GM21423 (cell line): Measurements from ENCODE around the gene TFEB.

Experiments used
- ATAC-seq: cut with Tn5 transposase; IDR thresholded peaks from one replicate; pipeline ENCODE4 v1.9.1; 2021; ENCODE audit warnings: mild to moderate bottlenecking, moderate library complexity; ENCODE audit not compliant: unreplicated experiment

TFEB gene

DNA sequence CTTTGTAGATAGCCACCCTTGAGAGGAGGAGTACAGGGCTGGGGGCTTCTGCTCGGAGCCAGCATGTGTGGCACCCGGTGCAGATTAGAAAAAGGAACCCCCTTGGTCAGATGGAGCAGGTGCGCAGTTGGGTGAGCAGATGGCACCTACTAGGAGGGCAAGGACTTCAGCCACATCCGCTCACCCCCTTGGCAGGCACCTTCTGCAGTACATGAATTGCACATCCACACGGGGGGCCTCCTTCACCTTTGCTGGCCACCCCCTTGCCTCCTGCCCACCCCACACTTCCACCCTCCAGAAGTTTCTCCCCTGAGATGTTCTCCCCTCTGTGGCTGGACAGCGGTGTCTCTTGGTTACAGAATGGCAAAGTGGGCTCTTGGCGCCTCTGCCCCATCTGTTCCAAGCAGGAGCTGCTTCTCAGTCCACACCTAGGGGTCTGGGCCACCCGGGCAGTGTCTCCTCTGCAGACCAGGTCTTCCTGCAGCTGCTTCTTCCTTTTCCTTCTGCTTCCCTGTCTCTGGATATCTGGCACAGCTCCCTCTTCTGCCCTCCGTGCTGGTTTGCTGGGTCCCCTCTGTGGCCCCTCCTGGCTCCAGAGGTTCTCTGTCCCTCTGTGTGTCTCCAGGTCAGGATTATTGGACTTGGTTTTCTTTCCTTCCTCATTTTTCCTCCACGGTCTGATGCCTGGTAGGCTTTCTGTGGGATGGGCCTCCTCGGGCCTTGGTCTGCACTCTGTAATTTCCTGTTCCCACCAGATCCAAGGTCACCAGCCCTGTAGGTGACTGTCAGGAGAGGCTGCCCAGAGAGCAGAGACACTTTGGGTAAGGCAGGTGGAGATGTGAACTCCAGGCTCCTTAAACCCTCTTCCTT is 93.1 kb downstream of the TFEB start:
- ATAC-seq, result no peak

GRCh38 chr6:41641352-41641925 is 94.0 kb downstream of the TFEB start:
- no peak for ATAC-seq

- ATAC-seq, result no peak
These were observed 95.0 kb downstream of the TFEB start for GRCh38 chr6:41640426-41640825.

DNA sequence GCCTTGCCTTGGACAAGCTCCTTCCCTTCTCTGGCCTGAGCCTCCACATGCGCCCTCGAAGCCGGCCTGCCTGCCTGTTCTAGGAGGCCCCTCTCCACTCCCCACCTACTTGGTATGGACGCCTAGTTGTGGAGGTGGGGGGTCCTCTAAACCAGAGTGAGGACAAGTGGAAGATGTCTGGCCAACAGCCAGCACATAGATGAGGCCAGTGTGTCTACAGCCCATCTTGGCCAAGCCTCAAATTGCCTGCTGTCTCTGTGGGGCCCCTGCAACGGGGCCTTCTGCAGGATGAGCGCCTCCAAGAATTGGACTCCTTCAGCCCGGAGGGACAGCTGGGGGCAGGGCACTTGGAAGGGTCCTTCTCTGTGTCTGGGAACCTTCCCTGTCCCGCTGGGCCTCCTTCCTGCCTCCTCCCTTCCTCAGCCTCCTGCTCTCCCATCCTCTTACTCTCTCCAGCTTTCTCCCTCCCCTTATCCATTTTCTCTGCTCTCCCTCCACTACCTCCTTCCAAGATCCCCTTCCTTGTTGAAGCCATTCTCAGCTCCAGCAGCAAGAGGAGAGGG is 95.5 kb downstream of the TFEB start:
- ATAC-seq, result no peak

- ATAC-seq, result no peak
These were observed 96.2 kb downstream of the TFEB start for GRCh38 chr6:41638935-41639808.

GRCh38 chr6:41638002-41638934 is 97.1 kb downstream of the TFEB start, which contains the start of gene MDFI:
Gene MDFI (plus strand): TSS chr6:41638468. CDS start chr6:41638750, 282 bp downstream.
- ATAC-seq, result no peak

DNA sequence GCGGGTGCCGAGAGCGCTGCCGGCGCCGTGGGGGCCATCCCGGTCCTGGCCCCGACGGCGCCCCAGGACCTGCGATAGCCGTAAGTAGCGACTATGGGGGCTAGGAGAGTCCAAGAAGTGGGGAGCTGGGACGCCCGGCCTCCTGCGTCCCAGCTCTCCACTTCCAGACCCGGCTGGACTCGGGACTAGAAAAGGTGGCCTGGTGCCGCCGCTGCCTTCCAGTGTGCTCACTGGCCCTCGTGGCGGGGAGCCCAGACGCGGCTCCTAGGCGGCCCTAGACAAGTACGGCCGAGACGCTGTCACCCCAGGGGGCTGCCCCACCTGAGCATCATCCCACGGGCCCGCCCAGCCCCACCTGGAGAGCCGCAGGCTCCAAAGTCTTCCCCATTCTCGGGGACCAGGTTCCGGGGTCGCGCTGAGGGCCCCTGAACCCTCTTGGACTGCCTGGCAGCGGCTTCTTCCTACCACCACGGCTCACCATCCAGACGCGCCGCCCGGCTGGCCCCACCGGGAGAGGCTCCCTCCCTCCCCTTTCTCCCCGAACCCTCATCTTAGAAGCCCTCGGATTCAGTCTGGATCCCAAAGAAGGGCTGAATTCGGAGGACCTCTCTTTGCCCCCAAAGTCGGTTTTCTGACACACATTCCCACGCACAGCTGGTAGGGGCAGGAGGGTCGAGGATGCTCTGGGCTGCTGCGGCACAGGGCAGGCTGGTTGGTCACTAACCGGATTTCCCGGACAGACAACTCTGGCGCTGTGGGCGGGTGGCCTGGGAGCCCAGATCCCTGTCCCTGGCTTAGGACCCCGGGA is 98.0 kb downstream of the TFEB start:
- ATAC-seq, result no peak

DNA sequence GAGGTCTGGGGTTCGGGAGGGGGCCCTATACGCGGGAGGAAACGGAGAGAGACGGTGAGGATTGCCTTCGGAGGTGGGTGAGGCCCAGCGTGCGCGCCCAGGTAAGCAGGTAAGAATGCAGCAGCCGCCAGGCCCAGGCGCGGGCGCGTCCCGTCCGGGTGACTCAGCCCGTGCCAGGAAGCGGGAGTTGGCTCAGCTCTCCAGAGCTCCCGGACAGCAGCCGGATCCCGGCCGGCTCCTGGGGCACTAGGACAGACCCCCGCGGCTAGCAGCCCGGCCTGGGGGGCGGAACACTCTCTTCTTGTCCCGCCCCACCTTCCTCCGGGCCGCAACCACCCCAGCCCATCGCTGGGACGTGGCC is 98.6 kb downstream of the TFEB start:
- ATAC-seq, result no peak

- ATAC-seq, result no peak
These were observed 100.0 kb downstream of the TFEB start for GRCh38 chr6:41635365-41635764.

DNA sequence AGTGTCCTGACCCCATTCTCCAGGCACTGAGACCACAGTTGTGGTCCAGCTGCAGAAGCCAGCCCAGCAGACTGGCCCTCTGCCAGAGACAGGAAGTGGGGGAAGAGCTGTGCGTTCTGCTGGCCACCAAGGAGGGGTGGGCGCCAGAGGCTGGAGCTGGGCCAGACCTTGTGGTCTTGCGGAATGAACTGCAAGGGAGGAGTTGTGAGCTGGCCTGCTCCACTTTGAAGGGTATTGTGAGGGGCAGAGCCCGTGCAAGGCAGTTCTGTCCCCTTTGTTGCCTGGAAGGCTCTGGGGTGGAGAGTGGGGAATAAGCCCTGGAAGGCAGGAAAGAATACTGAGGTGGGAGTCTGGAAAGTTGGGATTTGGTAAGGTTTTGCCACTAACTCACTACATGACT is 100.8 kb downstream of the TFEB start:
- ATAC-seq, result no peak
